Measurements from ENCODE around the gene MMP11.
"Not testable (repeated sequence)": the region's sequence is repeated elsewhere in the genome, so short reads cannot be mapped to it uniquely, and the experiment has no call there.

Gene MMP11, protein sequence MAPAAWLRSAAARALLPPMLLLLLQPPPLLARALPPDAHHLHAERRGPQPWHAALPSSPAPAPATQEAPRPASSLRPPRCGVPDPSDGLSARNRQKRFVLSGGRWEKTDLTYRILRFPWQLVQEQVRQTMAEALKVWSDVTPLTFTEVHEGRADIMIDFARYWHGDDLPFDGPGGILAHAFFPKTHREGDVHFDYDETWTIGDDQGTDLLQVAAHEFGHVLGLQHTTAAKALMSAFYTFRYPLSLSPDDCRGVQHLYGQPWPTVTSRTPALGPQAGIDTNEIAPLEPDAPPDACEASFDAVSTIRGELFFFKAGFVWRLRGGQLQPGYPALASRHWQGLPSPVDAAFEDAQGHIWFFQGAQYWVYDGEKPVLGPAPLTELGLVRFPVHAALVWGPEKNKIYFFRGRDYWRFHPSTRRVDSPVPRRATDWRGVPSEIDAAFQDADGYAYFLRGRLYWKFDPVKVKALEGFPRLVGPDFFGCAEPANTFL
- total RNA-seq = 0.77 to 0.97 reads per million in 2 donors

DNA sequence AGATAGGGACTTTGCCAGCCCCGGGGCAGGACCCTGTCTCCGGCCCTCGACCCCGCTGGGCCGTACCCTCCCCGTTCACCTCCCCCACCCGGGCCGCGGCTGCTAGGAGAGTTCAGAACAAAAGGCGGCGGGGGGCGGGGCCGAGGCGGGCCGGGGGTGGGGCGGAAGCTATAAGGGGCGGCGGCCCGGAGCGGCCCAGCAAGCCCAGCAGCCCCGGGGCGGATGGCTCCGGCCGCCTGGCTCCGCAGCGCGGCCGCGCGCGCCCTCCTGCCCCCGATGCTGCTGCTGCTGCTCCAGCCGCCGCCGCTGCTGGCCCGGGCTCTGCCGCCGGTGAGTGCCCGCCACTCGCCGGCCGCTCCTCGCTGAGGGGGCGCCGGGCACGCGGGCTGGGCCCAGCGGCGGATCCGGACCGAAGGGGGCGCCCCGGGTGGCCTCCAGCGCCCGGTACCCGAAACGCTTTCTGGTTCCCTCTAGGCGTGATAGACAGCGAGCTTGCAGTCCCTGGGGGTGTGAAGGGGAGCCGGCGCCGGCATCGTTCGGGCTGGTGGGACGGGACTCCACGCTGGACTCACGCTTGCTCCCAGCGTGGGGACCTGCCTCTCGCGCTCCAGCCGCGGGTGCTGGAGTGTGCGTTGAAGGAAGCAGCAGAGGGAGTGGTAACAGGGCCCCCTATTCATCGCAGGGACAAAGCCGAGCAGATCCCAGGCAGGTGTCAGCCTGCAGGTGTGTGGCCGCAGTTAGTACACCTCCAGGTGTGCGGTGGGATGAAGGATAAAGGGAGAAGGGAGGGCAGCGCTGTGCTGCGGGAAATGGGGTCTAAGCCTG, at the start of gene MMP11:
MMP11 (plus strand) TSS at position 201 of the 825 bp plus-strand sequence; CDS start at position 223, 22 bp downstream.
- peak; percentile 57 for DNase-seq

DNA sequence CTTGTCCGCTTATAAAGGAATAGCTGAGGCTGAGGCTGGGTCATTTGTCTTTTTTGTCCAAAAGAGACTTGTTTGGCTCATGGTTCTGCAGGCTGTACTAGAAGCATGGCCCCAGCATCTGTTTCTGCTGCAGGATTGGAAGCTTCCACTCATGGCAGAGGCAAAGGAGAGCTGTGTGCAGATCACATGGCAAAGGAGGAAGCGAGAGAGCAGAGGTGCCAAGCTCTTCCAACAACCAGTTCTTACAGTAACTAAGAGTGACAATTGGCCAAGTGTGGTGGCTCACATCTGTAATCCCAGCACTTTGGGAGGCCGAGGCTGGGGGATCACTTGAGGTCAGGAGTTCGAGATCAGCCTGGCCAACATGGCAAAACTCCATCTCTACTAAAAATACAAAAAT, 44.5 kb upstream of the MMP11 start:
- DNase-seq = not testable (repeated sequence)

DNA sequence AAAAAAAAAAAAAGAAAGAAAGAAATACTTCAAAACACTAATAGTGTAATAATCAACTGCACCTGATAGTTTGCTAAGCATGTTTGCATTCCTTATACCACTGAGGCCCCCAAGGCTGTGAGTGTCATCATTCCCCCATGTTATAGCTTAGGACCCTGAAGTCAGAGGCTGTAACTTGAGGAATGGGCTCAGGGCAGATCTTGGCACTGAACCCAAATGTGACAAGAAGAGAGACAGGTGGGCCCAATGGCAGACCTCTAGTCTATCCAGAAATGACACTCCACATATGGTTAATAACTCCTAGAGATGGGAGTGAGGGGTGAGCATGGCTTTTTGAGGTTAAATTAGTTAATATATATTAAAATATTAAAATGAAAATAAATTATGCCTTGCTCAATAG, 35.0 kb upstream of the MMP11 start:
- DNase-seq = no peak

DNA sequence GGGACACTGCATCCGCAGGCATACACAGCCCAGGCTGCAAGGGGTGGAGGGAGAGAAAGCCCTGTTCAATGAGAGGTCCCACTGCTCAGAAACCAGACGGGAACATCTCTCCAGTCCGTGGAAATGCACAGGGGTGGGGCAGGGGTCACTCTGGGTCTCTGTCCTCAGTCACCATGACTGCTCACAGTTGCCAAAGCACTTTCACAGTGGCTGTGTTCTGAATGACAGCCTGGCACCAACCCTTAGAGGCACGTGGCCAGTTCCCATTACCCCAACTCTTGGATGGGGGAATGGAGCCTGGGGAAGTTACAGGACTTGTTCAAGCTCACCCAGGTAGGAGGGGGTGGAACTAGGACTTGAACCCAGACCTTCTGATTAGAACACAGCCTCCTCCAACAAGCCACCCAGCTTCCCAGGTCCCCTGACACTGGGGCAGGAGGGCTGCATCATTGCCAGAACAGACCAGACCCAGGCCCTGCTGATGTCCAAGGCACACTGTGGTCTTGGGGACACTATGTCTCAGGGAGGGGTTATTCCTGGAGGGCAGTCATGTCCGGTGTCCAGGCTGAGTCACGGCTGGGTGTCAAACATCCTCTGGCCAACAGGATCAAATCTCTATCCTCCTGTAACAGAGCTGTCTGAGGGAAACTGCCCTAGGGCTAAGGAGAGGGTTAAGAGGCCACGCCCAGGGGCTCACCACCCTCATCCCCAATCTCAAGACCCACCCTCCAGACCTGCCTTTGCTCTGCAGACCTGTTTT, 30.0 kb upstream of the MMP11 start:
- no peak for DNase-seq

DNA sequence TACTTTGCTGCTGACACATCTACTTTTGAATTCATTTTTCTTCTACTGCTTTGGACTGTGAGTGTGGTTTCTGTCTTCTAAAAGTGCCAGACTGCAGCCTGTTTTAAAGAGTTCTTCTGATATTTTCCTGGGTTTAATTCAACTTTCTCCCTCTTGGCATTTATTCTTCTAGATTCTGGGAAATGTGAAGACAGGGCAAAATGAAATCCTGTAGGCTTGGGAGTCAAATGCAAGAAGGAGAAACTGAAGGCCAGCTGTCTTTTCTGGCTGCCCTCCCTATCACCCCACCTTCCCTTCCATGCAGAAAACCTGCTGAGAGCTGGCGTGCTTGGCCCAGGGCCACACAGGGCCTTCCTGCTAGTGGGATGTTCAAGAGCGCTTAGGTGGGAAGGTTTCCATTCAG, 29.3 kb upstream of the MMP11 start:
- DNase-seq = no peak

DNA sequence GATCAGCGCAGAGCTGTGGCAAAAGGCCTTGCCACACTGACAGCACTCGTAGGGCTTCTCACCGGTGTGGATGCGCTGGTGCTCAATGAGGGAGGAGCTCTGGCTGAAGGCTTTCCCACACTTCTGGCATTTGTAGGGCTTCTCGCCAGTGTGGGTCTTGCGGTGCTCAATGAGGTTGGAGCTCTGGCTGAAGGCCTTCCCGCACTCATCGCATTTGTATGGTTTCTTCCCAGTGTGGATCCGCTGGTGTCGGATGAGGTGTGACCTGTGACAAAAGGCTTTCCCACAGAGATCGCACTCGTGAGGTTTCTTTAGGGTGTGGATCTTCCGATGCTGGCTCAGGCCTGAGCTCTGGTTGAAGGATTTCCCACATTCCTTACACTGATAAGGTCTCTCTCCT, 28.6 kb upstream of the MMP11 start:
- DNase-seq = no peak

DNA sequence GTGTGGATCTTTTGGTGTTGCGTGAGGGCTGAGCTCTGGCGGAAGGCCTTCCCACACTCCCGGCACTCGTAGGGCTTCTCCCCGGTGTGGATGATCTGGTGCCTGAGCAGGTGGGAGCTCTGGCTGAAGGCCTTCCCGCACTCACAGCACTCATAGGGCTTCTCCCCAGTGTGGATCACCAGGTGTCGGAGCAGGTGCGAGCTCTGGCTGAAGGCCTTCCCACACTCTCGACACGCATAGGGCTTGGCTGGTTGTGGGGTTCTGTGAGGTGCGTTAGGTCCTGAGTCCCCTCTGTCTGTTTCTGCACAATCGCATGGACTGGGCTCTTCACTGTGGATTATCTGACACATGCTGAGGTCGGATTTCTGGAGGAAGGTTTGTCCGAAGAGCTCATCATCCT, 28.2 kb upstream of the MMP11 start:
- no peak for DNase-seq

DNA sequence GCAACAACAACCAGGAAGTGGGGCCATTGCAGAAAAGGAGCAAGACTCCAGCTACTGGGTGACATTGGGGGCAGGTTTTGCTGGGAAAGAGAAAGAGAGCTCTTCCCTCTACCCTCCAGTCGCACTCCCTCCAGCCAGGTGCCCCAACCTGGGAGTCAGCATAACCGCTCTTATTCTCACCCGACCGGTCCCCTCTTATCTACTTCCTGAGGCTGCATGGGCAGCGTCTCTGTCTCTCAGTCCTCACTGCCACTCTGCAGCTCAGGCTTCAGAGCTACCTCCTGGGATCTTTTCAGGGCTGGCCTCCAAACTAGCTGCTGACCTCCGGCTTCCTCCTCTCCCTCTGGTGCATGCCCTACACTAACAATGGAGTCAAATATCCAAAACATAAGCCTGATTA, 26.9 kb upstream of the MMP11 start:
- no peak for DNase-seq

DNA sequence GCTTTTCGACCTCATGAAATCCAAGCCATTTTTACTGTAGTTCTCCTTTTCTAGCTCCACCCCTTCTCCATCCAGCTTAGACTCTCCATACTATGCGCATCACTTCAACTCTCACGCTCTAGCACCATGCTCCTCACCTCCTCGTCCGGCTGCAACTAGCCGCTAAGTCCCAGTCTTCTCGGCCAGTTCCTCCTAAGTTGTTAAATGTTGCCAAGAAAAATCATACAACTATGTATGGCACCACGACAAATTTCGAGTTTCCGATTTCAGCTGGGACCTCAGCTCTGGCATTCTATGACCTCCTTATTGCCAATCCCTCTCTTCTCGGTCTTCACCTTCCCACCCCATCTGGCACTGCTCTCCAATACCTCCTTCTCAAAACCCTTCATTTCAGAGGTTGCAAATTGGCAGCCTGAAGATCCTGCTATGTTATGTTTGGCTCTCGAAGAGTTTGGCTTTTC, 22.8 kb upstream of the MMP11 start:
- no peak for DNase-seq

DNA sequence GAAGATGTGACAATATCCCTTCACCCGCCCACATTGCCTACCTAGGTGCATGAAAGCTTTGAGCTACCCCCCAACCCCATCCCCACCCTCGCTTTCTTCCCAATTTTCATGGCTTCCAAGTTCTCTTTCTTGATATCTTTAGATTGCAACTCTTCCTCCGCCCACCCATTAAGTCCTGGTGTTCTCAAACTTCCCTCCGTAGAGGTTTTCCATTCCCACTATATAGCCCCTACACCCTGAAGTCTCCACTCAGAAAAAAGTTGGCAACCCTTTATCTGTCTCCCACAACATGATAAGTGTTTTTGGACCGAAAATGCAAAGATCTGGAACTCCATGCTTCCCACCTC, 22.3 kb upstream of the MMP11 start:
- DNase-seq = no peak

DNA sequence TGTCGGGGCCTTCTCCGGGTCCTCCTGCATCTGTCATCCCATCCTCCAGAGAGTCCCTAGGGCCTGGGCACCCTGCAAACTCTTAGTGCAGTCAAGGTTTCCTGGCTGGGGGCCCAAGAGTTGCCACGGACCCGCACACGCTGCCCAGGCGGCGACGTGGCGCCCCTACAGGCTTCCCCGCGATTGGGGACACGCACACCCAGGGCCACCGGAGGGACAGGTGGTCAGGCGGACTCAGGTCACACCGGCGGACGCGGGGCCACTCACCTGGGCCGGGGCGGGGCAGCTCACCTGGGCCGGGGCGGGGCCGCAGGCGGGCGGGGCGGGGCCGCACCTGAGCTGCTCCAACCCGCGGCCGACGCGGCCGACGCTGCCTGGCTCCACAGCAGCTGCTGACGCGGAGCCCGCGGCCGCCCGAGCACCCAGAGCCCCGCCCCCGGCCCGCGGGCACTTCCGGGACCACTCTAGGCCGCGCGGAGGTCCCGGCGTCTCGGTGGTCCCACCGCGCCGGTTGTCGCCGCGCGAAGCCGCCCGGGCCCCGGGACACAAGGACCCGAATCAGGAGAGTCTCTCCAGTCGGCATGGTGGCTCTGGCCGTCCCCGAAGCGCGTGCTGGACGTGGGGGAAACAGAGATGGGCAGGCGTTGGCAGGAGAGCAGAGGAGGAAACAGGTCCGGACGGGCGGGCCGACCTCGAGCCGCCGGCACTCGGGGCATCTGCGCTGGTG, 21.8 kb upstream of the MMP11 start, which contains the start of gene ZNF70:
ZNF70 (minus strand) TSS at position 399 of the 727 bp plus-strand sequence. CDS start 5,972 bp downstream, outside the sequence.
- peak; percentile 77 for DNase-seq

DNA sequence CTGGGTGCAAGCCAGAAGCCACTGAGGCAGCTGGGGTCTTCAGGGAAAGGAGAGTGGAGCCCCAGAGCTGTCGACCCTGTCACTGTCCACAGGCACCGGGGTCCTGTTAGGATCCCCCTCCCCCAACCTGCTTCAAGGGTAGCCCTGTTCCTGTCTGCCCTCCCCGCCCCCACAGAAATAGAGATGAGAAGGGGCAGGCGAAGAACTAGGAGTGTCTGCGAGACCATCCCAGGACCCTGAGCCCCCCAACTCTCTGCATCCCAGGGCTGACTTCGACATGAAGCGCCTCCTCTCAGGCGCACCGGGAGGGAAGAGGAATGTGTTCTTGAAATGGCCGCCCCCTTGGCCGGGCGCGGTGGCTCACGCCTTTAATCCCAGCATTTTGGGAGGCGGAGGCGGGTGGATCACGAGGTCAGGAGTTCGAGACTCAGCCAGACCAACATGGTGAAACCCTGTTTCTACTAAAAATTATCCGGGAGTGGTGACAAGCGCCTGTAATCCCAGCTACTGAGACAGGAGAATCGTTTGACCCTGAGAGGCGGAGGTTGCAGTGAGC, 21.1 kb upstream of the MMP11 start:
- DNase-seq = no peak

DNA sequence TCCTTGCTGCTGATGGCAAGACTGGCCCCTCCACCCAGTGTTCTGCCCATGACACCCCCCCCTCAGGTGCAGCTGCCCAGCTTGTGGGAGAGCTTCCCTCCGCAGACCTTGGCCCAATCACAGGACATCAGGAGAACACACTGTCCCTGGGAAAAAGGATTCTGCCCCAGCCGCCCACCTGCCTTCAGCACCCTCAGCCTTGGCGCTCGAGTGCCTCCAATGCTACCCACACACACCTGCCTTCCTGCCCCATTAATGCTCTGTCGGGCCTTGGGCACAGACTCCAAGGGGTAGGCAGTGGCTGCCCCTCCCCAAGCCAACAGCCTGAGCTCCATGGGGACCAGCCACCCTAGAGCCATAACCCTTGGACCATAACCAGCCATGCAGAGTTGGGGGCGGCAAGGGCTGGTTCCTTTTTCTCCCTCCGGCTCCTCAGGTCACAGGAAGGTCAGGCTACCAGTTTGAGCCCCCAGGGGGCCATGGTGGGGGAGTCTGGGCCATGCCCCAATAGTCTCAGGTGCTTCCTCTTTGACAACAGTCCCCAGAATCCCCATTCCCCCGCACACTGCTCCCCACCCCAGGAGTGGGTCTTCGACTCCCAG, 20.5 kb upstream of the MMP11 start:
- DNase-seq = no peak

DNA sequence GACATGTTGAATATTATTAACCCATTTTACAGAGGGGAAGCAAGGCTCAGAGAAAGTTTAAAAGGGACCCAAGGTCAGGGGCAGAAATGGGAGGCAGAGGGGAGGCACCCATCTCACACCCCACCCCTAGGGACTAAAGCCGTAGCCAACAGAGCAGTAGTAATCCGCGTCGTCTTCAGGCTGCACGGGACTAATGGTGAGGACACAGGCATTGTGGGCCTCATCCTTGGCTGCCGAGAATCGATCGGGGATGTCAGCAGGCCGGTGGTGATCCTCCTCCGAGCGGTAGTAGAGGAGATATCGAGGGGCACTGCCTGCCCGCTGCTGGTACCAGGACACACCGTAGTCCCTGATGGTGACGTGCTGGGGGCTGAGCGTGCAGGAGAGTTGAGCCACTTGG, 19.9 kb upstream of the MMP11 start:
- DNase-seq = no peak

DNA sequence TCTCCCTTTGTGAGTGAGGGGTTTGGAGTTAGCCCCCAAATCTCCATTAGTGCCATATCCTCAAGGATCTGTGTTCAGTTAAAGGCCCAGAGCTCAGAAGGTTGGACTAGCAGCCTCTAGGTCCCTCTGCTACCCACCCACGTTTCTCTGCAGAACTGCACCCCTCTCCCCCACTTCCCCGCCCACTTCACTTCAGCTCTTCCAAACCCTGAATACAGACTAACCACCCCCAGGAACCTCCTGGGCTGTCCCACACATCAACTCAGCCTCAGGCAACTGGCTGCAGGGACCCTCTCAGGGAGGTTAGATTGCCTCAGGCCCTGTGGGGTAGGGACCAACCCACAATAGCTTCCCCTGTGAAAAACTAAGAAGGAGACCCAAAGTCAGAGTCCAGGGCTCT, 19.3 kb upstream of the MMP11 start:
- no peak for DNase-seq

DNA sequence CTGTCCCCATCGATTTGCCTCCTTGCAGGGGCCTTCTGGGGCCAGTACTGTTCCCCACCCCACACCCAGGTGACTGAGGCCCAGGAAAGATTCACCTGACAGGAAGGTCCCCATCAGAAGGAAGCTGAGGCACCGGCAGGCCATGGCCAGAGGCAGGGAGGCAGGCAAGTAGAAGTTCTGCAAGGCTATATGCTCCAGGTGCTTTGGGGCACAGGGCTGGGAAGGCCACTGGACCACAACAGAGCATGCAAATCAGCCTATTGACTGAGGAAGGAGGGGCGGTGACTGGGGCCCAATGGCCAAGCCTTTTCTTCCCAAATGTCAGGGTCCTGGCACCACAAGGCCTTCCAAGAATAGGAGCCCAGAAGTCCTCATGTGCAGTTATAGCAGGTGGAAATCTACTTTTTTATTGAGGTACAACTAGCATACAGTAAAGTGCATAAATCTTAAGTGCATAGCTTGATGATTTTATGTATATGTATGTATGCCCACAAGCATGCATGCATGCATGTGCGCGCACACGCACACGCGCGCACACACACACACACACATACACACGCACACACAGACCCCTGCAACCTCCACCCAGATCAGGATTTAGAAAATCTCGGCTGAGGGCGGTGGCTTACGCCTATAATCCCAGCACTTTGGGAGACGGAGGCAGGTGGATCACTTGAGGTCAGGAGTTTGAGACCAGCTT, 18.3 kb upstream of the MMP11 start, which contains the start of gene VPREB3:
VPREB3 (minus strand) TSS at position 206 of the 700 bp plus-strand sequence; CDS start at position 144, 62 bp downstream.
- no peak for DNase-seq

DNA sequence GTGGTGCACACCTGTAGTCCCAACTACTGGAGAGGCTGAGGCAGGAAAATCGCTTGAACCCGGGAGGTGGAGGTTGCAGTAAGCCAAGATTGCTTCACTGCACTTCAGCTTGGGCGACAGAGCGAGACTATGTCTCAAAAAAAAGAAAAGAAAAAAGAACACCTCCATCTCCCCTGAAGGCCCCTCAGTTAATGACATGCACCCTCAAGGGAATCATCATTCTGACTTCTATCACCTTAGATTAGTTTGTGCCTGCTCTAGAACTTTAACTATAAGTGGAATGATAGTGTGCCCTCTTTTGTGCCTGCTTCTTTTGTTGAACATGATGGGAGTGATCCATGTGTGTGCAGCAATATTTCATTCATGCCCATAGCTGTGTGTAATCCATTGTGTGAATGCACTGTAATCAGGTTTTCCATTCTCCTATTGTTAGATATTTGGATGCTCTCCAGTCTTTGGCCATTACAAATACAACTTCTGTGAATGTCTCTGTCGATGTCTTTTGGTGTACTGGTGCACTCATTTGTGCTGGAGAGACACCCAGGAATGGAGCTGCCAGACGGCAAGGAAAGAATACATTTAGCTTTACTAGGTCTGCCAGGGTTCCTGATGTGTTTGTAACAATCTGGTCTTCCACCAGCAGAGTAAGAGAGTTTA, 17.5 kb upstream of the MMP11 start:
- no peak for DNase-seq

DNA sequence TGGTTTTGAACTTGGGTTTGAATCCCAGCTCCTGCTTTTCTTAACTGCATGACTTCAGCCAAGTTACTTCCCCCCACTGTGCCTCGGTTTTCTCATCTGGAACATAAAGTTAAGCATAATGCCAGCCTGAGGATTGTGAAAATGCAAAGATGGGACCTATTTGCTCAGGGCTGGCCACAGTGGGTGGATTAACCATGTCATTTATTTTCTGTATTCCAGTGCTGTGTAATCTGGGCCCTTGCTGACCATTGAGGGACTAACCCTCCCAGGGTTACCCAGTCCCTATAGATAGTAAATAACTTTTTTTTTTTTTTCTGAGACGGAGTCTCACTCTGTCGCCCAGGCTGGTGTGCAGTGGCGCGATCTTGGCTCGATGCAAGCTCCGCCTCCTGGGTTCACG, 16.9 kb upstream of the MMP11 start:
- no peak for DNase-seq

DNA sequence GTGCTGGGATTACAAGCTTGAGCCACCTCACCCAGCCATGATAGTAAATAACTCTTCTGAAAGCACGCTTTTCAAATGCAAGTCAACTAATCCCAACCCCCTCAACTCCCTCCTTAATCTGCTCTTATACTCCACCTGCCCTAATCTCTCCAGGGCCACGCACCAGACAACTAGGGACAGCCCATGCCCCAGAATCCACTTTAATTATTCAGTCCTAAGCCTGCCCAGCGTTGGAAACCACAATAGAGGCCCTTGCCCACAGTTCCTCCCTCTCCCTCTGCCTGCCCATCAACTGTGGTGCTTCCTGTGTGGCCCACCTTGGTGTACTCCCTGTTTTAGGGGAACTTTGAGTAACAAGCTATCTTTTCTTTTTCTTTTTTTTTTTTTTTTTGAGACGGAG, 15.8 kb upstream of the MMP11 start:
- DNase-seq = no peak

DNA sequence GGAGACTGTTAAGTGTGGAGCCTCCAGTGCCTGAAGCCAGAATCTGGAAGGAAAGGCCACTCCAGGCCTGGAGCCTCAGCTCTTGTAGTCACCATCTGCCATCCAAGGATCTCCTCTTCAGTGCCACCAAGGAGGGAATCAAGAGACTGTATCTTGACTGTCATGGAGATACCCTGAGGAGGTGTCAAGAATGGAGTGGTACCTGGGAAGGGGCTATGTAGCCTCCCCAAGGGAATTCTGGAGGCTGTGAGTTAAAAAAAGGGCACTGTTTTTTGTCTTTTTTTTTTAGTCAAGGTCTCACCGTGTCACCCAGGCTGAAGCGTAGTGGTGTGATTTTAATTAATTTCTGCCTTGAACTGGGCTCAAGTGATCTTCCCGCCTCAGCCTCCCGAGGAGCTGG, 13.1 kb upstream of the MMP11 start:
- DNase-seq = no peak

Measured in T-helper 9 cell (primary cell).